GM10847 (cell line): Measurements from ENCODE around the gene KDELR1.

Source experiments
- POLR2A ChIP-seq: IDR thresholded peaks from 2 replicates; pipeline ENCODE4 v1.6.1; 2011; ENCODE audit not compliant: insufficient read length; ENCODE audit errors: extremely low read depth

Gene KDELR1

GRCh38 chr19:48341515-48342413 is 49.6 kb downstream of the KDELR1 start:
- TF ChIP-seq POLR2A: no peak

GRCh38 chr19:48340995-48341394 is 50.4 kb downstream of the KDELR1 start:
- TF ChIP-seq POLR2A: no peak

GRCh38 chr19:48338802-48339503 is 52.4 kb downstream of the KDELR1 start:
- no peak for TF ChIP-seq POLR2A

- no peak for TF ChIP-seq POLR2A
Observed at GRCh38 chr19:48338253-48338755, 53.0 kb downstream of the KDELR1 start.

- no peak for TF ChIP-seq POLR2A
Observed at GRCh38 chr19:48333467-48334384, 57.6 kb downstream of the KDELR1 start.

GRCh38 chr19:48332662-48333466 is 58.5 kb downstream of the KDELR1 start:
- TF ChIP-seq POLR2A: peak; percentile 55
